GM12865 (cell line): ENCODE results near the gene PPT1.

ENCODE experiments used
- DNase-seq: peaks from one replicate; pipeline ENCODE4 v3.0.0; 2010; ENCODE audit warnings: low read depth
- H3K4me3 ChIP-seq: 2 replicates; pipeline ENCODE4 v1.5.1; 2011; ENCODE audit warnings: mild to moderate bottlenecking, low read depth, low read length, control low read depth
- TF ChIP-seq, protein P1 (sequence below): IDR thresholded peaks from 2 replicates; pipeline ENCODE4 v1.5.1; 2011; ENCODE audit warnings: low read length, control low read depth, low read depth, inconsistent platforms; ENCODE audit not compliant: insufficient read depth; ENCODE audit errors: missing control alignments

Gene PPT1

DNA sequence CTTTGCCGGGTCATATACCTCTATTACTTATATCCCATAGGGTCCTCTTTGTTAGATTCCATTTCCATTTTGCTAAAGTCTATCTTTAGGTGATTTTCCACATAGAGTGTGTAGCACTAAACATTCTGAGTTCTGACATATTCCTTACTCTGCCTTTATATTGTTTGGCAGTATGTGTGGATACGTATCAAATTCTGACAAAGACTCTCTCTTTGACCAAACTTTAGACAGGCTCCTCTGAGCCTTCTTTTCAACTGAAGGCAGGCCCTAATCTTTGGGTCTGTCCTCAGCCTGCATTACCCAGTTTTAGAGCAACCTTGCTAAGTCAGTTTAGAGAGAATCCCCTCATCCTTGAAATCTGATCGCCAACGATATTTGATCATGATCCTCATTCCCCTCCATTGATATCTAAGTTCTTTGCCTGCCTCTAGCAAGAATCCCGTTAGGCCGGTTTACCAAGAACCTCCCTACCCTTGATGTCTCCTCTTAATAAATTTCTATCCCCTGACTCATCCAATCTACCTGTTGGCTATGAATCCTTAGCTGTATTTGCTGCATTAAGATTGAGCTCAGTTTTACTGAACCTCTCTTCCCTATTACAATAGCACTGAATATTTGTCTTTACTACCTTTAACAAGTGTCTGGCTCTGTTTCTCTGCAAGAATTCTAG, 10.4 kb upstream of the PPT1 start:
- H3K4me3 ChIP-seq, result no peak overlapping the region
- TF ChIP-seq, protein P1, sequence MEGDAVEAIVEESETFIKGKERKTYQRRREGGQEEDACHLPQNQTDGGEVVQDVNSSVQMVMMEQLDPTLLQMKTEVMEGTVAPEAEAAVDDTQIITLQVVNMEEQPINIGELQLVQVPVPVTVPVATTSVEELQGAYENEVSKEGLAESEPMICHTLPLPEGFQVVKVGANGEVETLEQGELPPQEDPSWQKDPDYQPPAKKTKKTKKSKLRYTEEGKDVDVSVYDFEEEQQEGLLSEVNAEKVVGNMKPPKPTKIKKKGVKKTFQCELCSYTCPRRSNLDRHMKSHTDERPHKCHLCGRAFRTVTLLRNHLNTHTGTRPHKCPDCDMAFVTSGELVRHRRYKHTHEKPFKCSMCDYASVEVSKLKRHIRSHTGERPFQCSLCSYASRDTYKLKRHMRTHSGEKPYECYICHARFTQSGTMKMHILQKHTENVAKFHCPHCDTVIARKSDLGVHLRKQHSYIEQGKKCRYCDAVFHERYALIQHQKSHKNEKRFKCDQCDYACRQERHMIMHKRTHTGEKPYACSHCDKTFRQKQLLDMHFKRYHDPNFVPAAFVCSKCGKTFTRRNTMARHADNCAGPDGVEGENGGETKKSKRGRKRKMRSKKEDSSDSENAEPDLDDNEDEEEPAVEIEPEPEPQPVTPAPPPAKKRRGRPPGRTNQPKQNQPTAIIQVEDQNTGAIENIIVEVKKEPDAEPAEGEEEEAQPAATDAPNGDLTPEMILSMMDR, result no peak
- no peak for DNase-seq

DNA sequence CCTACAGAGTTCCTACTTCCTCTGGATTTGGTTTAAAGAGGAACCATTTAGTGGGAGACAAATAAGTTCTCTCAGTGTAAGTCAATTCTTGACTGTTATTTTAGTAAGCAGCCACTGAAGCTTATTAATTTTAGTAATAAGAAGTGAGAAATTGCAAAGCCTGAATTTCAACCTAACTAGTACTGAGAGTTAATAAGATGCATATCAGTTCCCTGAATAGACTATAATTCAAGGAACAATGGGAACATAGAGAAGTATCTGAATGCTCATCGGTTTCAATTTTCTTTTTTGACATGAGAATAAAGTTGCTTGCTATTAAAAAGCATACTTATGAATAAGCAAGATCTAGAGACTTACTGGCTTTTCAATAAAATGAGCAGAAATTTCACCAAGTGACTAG, 8.0 kb upstream of the PPT1 start:
- TF ChIP-seq, protein P1, result no peak
- H3K4me3 ChIP-seq, result no peak overlapping the region
- no peak for DNase-seq

DNA sequence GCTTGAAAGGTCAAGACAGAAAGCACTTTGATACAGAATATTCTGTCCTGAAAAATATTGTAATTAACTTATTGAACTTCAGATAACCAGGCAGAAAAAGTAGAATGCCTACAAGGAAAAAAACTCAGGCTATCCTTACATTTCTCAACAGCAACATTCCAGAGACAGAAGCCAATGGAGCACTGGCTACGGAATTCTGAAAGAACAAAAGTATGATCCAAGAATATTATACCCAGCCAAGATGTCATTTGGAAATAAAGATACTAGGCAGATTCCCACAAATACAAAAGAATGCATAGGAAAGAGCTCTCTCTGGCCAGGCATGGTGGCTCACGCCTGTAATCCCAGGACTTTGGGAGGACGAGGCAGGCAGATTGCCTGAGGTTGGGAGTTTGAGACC, 5.8 kb upstream of the PPT1 start:
- DNase-seq, result no peak
- H3K4me3 ChIP-seq, result no peak overlapping the region
- TF ChIP-seq, protein P1, result no peak

DNA sequence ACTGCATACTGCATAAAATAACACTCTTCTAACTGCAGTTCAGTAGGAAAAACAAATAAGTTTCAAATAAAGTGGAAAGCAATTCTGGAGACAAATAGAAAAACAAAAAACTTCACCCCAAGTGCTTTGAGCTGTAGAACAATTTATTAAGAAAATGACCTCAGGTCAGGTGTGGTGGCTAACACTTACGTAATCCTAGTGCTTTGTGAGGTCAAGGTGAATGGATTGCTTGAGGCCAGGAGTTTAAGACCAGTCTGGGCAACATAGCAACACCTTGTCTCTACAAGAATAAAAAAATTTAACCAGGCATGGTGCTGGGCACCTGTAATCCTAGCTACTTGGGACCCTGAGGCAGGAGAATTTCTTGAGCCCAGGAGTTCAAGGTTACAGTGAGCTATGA, 5.0 kb upstream of the PPT1 start:
- TF ChIP-seq, protein P1, result no peak
- H3K4me3 ChIP-seq, result no peak overlapping the region
- no peak for DNase-seq

DNA sequence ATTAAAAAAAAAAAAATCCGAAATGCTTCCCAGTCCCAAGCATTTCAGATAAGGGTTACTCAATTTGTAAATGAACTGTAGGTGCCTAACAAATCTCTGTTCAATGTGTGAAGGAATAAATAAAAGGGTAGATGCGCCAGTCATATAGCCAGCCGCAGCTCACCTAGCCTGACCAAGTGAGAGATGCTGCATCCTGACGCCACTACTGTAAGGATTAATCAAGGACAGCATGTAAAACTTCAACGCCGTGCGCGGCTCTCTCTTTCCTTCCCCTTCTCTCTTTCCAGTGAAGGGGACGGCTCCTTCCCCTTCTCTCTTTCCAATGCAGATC, 441 bp downstream of the PPT1 start:
- TF ChIP-seq, protein P1, result no peak
- peak overlapping the region; percentile 98 for H3K4me3 ChIP-seq
- DNase-seq, result peak; percentile 10

DNA sequence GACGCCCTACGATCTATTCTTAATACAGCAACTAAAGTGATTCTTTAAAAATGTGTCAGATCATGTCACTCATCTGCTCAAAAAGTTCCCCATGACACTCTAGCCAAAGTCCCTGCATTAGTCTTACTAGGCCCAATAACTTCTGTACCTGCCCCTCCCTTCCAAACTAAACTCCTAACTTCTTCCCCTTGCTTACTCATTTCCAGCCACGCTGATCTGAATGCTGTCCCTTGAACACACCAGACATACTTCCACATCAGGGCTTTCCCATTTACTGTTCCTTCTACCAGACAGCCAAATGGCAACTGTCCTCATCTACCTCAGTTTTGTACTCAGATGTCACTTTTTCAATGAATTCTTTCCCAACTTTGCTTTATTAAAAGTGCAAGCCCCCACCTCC, 1.2 kb downstream of the PPT1 start:
- TF ChIP-seq, protein P1, result no peak
- no peak for DNase-seq
- H3K4me3 ChIP-seq, result no peak overlapping the region

DNA sequence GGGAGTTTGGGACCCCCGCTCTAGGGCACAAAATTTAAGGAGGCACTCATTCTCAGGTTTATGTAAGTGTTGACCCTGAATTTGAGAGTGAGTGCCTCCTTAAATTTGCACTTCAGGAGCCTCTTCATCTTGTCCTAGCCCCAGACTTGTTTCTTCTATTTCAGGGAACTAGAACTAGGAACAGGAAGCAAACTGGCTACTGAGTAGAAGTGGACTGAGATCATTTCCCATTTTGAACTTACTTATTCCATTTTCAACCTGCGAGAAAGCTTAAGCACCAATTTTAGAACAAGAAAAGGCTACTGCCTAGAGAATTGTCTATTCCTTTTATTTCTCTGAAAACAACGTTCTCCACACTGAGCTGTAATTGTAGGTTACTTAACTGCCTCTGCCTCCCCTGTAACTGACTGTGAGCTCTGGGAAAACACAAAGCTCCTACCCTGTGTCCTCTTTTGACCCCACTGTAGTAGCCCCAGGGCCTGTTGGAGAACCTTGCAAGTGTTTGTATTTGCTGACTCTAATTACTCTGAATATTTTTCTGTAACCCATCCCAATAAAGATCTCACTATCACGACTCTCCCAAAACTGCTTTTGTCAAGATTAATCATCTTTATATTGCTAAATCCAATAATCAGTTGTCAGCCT, 2.5 kb downstream of the PPT1 start:
- H3K4me3 ChIP-seq, result no peak overlapping the region
- TF ChIP-seq, protein P1, result no peak
- no peak for DNase-seq
